NCI-H2029 (cell line): ENCODE results near the gene DACH1.

Experiments used
- DNase-seq: peaks from one replicate; lab custom pipeline; 2025; lab: John Stamatoyannopoulos, UW

DACH1 gene

DNA sequence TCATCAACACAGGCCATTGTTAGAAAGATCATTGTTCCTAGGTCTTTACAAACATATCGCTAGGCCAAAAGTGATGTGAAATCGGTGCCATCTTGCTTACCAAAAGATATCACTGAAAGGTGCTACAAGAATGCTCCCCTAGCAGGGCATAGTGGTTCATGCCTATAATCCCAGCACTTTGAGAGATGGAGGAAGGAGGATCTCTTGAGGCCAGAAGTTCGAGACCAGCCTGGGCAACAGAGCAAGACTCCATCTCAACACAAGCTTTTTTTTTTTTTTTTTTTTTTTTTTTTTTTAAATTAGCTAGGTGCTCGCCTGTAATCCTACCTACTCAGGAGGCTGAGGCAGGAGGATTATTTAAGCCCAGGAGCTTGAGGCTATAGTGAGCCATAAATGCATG is 92.1 kb downstream of the DACH1 start:
- no peak for DNase-seq

DNA sequence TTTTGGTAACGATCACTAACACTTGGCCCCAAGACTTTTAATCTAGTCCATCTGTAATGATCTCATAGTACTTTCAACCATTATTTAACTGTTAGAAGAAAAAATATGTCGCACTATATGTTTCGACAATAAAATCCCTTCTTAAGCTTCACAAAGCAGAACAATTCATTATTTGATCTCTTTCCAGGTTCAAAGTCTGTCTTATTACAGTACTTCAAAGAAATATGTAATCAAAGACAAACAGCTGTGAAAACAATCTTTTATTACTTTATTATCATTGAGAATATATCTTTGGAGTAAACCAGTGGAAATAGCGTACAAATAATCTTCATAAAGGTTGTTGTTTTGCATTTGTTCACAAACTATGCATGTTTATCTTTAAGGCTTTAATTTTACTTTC is 93.5 kb downstream of the DACH1 start:
- no peak for DNase-seq

DNA sequence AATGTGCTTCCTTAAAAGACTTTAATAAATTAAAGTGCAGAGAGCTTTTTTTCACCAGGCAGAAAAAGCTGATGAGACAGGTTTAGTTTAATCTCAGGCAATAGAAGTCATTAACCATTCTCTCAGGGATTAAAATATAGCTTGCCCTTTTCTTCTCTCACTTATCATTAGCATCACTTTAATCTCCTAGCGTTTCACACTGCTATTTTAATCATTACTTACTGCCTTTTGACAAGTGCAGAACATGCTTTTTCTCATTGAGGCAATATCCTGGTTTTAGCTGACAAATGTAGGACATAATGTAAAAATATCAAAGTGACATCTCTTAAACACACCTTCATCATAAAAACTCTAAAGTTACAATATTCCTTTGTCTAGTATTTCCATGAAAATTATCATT is 94.6 kb downstream of the DACH1 start:
- DNase-seq: no peak

DNA sequence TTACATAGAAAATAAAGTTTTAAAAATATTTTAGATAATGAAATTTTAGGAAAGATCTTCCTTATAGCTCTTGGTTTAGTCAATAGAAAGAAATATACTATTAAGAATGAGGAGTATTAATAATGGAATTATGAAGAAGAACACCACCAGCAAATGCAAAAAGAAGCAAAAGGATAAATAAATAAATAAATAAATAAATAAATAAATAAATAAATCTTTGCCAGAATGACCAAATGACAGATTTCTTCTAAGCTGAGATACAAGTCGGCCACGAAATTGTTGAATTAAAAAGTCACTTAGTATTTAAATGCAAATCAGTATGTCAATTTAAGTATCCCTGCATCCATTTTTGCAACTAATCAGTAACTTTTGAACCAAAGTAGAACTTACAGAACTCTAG is 95.9 kb downstream of the DACH1 start:
- DNase-seq: no peak

DNA sequence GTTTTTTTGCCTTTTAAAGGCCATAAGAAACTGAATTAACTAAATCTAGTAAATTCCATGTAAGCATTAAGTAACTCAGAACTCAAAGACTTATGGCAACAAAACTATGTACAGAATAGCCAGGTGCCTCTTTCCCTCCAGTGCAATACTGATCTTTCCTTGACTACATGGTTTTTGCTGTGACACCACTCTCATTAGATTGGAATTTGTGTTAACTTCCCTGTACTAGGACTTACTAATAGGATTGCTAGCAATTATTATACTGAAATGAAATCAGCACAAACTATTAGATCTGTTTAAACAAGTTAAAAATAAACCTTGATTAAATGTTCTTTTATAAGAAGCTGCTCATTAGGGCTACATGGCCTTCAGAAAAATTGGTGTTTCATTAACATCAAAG is 96.3 kb downstream of the DACH1 start:
- DNase-seq: no peak

DNA sequence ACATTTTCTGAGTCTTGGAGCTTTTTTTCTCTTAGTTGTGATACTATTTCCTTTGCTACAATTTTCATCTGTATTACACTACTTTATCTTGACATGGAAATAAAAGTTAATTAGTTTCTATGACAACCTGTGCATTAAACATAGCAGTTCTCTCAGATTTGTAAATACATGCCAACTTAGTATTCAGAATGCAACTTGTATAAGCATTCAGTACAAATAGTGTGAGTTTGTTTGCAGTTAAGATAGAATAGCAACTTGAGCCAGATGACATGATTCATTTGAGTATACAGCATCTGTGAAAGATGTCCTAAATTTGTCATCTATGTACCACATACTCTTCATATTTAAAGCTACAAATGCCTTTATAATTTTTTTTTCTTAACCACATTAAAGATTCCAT is 98.1 kb downstream of the DACH1 start:
- DNase-seq: no peak

DNA sequence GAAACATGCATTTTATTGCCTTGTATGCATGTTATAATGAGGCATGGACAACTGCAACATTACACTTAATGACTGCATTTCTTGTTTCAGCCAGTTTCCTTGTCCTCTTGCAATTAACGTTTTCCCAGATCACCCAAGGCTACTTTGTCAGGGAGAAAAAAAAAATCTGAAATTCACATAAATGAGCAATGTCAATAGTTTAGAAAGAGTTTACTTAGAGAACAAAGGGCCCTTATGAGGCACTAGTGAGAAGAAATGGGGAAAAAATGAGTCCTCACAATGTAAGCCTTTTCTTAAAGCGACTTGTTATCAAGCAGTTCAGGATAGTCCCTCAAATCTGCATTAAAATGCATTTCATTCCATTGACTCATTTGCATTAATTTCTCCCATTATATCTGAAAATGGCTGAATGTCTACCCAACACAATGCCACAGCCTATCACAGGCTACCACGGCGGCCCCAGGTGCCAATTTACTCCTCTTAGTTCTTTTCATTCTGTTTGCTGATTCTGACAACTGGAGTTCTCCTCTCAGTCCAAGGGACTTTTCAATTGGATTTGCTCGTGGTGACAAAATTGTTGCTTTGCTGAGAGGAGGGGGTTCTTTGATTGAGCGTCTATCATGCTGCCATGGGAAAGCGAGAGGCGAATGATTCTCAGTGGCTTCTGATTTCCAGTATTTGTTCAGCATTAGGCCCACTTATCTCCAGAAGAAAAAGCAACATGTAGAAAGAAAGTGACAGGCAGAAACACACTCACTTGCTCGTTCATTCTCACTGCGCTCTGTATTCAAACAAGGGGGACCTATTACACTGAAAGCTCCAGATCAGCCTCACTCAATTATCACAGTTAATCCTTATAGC is 107.1 kb downstream of the DACH1 start:
- no peak for DNase-seq

DNA sequence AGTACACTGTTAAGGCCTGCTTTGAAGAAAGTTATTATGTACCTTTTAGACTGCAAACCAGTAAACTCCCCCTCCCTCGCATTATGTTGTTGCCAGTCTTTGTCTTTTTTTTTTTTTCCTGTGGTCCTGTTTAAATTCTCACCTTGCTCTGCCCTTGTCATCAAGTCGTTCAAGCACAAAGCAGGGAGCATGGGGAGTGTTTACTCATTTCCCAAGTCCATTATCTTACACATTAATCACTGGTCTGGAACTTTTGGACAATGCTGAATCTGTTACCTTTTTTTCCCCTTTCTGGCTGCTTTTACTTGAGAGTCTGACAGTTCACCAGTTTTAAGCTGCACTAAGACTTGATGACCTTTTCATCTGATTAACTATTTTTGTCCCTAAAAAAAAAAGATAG is 108.2 kb downstream of the DACH1 start:
- DNase-seq: no peak

DNA sequence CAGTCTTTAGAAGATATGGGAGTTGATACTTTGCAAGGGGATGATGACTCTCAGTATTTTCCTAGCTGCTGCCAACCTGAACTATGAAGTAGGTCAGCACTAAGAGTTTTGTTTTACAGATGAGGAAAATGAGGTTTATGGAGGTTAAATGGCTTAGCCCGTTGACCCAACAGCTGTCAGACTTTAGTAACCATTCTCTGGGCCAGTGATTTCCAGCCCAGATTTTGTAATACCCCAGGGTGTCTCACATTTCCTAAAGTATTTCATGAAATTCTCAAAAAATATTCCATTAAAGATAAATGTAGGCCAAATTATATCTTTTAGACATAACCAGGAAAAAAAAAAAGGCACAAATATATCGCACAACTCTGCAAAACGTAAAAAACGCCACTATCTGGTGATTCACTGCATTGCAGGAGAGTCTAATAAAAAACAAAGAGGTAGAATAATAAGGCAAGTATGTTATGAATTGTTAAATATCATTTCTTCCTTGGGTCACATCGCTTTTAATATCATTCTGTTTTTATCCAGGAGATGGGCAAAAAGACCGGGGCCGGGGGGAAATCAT is 112.5 kb downstream of the DACH1 start:
- no peak for DNase-seq

DNA sequence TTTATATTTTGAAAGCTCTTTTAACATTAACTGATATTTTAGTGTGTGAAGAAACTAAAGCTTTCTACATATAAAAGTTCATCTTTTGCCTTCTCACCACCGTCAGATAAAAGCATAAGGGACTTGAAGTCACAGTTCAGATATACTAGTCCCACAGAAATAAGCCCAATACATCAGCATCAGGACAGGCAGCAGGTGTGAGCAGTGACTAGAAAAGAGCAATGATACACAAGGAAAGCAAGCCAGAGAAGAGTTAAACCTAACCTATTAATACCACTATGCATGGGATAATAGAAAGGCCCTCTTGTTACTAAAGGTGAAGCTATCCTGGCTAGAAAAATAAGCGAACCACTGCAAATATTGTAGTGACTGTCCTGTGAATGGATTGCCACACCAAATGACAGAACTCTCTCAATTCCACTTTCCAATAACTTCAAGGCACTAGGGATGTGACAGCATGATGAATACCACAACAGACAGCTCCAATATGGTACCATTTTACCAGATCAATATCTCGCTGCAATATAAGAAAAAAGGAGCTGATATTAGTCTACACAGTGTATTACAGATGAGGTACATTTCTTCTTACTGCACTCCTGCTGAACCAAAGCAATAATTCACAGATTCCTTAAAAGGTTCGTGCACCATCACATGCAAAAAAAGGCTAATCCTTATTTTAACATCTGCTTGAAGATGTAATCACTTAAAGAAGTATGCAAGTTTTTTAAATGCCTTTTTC is 114.1 kb downstream of the DACH1 start:
- no peak for DNase-seq

DNA sequence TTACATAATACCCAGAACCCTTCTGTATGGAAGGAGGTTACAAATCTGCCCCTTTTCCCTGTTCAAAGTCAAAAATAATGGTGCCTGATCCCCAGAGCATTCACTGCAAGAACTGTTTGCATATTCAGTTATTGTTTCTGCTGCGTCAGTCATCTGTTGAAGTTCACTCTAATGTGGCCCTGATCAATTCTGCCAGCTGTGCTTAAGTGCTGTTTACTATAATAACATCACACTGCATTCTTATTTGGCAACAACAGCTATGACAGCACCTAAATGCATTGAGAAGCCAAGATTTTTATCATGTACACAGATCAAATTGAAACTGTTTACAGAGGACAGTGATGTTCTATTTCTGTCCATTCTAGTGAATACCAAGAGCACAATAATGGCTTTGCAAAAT is 115.9 kb downstream of the DACH1 start:
- DNase-seq: no peak

DNA sequence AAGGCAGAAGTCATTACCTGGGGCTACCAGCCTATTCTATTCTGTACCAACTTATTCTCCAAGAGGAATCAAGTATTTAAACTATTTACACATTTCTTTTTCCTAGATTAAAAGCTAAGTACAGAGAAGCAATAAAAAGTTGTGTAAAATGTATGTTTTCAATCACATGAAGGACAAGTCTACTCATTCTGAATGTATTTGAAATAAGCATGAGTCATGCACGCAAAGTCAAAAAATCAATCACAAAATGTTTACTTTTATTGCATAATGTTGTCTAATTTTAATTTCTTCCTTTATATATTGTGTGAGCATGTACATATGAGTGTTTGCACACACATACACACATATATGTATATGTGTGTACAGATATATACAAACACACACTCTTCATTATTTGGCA is 136.7 kb downstream of the DACH1 start:
- DNase-seq: no peak

DNA sequence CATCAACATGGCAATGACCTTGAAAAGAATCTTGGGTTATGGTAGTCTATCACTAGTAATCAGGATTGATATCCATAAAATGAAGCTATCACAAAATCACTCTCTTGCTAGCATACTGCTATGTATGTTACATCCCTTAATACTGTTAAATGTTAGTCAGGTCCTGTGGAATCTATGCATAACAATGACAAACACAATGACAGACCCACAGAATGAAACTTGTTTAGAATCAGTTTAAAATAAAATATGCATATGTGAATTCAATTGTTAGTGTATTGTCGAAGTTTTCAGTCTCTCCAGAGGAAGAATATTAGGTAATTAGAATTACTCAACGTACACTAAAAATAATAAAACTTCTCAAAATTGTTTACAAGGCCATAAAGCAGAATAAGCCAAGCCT is 137.6 kb downstream of the DACH1 start:
- no peak for DNase-seq

DNA sequence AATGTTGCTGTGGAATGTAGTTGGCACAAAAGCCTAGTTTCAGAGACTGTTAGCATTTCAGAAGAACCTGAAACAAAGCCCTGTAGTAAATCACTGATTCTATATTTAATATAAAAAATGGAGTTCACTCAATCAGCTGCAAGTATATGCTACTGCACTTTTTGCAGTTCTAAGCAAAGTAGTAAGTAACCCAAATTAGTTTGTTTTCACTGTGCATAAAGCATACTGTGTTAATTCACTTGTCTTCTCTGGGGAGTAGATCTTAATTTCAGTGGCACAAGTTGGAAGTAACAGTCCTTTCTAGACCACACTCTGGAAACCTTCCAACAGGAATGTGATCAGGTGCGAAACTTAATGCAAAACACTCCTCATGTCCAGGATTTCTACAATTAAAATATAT is 139.3 kb downstream of the DACH1 start:
- DNase-seq: no peak

DNA sequence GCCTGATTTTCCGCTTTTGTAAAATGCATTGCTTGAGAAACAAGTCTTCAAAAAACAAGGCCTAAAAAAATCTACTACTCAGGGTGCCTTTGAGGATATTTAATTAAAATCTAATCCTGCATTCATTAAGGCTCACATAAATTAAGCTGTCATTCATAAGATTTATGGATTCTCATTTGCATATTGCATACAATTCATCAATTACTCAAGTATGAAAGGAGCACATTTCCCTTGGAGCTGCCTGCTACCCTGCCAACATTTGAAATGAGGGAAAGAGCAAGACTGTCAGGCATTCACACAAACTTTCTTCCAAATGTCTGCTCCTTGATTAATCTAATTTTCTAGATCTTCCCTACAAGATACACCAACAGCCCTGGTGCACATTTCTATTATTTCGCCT is 140.0 kb downstream of the DACH1 start:
- no peak for DNase-seq

DNA sequence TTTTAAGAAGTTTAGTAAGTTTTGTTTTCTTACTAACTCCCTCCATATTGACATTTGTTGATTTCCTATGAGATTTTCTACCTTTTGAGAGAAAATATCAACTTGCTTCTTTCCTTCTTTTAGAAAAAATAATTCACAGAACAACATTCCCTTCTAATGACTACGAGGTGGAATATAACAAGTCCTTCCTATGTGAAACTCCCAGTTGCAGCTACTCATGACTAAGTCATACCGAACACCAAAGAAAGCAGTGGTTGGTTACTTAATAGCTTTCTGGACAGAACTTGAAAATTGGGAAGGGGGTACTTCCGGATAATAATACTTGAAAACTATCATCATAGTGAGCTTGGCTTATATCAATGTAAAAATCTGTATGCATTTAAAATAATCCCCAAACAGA is 144.8 kb downstream of the DACH1 start:
- DNase-seq: no peak

DNA sequence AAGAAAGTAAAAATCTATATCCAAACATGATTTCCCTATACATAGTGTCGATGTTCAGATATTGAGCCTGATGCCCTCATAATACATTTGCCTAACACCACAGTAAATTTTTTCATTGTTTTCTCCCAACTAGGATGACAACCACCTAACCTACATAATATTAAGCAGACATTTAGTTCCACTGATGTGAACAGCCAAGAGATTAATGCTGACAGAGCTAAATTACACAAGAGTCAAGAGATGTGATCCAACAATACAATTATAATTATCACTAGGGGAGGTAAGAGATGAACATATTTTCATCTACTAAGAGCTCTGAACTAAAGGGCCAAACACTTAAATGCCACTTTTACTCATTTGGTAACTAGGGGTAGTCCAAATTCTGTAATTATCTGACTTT is 145.9 kb downstream of the DACH1 start:
- no peak for DNase-seq

DNA sequence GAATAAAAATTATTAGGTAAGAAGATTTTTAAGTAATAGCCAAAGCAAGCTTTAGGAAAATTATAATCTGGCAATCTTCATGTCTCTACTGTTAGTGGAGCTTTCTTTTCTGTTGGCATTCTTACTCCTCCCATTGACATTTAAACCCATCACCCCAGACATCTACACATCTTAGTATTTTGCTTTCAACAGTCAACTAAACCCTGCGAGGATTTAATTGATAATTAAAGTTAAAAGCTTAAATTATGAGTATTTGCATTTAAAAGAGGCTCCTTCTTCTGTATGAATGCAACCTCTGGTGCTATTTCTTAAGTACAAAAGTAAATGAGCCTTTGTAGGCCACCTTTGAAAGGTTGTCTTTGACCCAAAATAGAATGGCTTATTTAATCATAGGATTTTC is 148.1 kb downstream of the DACH1 start:
- DNase-seq: no peak

DNA sequence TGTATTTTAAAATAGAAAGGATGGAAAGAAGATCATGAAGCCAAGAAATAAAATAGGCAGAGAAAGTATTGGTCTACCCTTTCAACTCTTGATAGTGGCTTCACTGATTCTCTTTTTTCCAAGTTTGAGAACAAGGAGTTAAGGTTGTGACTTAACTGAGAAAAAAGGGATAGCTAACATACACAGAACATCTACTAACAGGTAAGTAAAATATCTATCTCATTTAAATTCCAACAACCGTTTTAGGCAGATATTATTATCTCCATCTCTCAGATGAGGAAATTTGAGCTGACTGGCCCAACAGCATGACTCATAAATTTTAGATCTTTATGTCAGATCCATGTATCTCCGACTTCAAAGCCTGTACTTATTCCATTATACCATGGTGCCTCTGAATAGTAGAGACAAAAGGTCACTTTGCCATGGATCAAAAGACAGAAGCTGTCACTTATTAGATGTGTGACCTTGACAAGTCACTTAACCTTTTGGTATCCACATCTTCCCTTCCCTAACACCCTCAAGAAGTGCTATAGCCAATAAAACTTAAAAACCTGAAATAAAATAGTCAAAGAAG is 152.1 kb downstream of the DACH1 start:
- no peak for DNase-seq

DNA sequence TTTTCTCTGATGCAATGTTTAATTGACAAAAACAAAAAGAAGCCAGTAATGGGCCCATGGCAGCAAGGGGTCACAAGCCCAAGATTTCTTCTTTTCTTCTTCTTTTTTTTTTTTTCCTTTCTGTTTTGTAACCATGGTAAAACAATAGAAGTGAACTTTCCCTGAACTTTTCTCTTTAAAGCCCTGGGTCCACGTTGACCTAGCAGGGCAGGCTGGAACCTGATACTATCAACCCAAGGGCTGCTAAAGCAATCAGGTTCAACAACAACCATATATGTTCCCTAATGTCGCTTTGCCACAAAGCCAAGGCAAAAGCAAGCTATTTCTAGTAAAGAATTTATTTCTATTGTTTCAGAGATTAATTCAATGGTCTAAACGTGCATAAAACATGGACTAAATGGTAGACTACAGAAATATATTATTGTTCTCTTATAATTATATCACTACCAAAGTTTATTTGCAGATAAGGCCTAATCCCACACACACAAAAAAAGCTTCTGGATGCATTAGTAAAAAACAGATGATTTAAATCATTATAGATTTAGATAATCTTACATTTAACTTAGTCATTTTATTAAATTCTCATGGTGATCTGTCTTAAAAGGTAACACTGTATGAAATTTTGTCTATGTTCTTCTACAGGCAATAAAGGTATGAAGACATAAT is 153.9 kb downstream of the DACH1 start:
- DNase-seq: no peak

DNA sequence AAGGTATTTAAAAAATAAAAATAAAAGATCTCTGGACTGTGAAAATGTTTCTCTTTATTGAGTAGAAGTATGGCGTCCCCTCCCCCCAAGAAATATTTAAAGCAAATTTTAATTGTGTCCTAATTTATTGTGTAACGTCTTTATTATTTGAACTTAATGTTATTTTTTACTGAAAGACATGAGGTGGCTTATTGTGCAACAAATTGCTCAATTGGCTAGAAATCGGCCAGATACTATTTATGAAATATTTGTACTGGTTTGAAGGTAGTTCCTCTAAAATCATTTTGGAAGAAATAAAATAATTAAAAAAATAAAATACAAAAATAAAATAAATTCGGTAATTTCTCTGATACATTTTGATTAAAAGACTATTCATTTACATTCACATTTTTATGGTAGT is 162.3 kb downstream of the DACH1 start:
- no peak for DNase-seq

DNA sequence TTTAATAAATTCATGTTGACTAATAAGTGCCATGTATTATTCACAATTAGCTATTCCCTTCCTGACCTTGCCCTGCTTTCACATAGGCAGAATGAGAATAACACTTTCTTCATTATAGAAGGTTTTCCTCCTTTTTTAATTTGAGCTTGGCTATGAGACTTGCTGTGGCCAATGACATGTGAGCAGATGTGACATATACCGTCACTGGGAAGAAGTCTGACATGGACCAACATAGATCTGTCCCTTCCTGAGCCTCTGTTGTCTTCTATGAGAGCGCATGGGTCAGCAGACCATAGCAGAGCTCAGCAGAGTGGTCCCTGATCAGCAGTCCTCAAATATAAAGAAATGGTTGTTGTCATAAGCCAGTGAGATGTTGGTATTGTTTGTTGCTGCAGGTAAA is 163.9 kb downstream of the DACH1 start:
- no peak for DNase-seq
